ENCODE measurements around the gene FBXL13.
"Not testable (repeated sequence)": the region's sequence is repeated elsewhere in the genome, so short reads cannot be mapped to it uniquely, and the experiment has no call there.

The FBXL13 gene

GRCh38 chr7:103101543-103101942 lies 26.9 kb upstream of the FBXL13 start:
- DNase-seq (ENCODE audit: extremely low read depth, low read depth): no peak
- TF ChIP-seq CTCF (IDR thresholded peaks at IDR 0.05; ENCODE audit: low read depth, low read length, missing control alignments): no peak
- no peak overlapping the region for H3K4me3 ChIP-seq (replicated peaks; ENCODE audit: low read depth, low read length)

GRCh38 chr7:103100348-103100747 lies 25.8 kb upstream of the FBXL13 start:
- no peak overlapping the region for H3K4me3 ChIP-seq (replicated peaks; ENCODE audit: low read depth, low read length)
- no peak for DNase-seq (ENCODE audit: extremely low read depth, low read depth)
- no peak for TF ChIP-seq CTCF (IDR thresholded peaks at IDR 0.05; ENCODE audit: low read depth, low read length, missing control alignments)

GRCh38 chr7:103097041-103097440 lies 22.4 kb upstream of the FBXL13 start:
- TF ChIP-seq CTCF (IDR thresholded peaks at IDR 0.05; ENCODE audit: low read depth, low read length, missing control alignments): no peak
- DNase-seq (ENCODE audit: extremely low read depth, low read depth): no peak
- no peak overlapping the region for H3K4me3 ChIP-seq (replicated peaks; ENCODE audit: low read depth, low read length)

GRCh38 chr7:103095558-103095957 lies 21.0 kb upstream of the FBXL13 start:
- not testable (repeated sequence) for H3K4me3 ChIP-seq (replicated peaks; ENCODE audit: low read depth, low read length); DNase-seq (ENCODE audit: extremely low read depth, low read depth)

GRCh38 chr7:103094102-103094501 lies 19.5 kb upstream of the FBXL13 start:
- no peak for DNase-seq (ENCODE audit: extremely low read depth, low read depth)
- H3K4me3 ChIP-seq (replicated peaks; ENCODE audit: low read depth, low read length): no peak overlapping the region
- TF ChIP-seq CTCF (IDR thresholded peaks at IDR 0.05; ENCODE audit: low read depth, low read length, missing control alignments): no peak

- H3K4me3 ChIP-seq (replicated peaks; ENCODE audit: low read depth, low read length): no peak overlapping the region
- no peak for DNase-seq (ENCODE audit: extremely low read depth, low read depth)
- TF ChIP-seq CTCF (IDR thresholded peaks at IDR 0.05; ENCODE audit: low read depth, low read length, missing control alignments): no peak
Observed at GRCh38 chr7:103093429-103093828, 18.8 kb upstream of the FBXL13 start.

- DNase-seq (ENCODE audit: extremely low read depth, low read depth); H3K4me3 ChIP-seq (replicated peaks; ENCODE audit: low read depth, low read length): not testable (repeated sequence)
Observed at GRCh38 chr7:103092321-103092720, 17.7 kb upstream of the FBXL13 start.

GRCh38 chr7:103083210-103083609 lies 8.6 kb upstream of the FBXL13 start:
- DNase-seq (ENCODE audit: extremely low read depth, low read depth): no peak
- no peak overlapping the region for H3K4me3 ChIP-seq (replicated peaks; ENCODE audit: low read depth, low read length)
- TF ChIP-seq CTCF (IDR thresholded peaks at IDR 0.05; ENCODE audit: low read depth, low read length, missing control alignments): no peak
